Stimulated activated CD8-positive, alpha-beta memory T cell treated with anti-CD3 and anti-CD28 coated beads, Interleukin-4, amount 100 ng/mL, for 24 hours (primary cell): ENCODE results near the gene SDHA.
"Not testable (repeated sequence)": the region's sequence is repeated elsewhere in the genome, so short reads cannot be mapped to it uniquely, and the experiment has no call there.

Source experiments
- DNase-seq: peaks from one replicate; pipeline ENCODE4 v3.0.0-alpha.2; 2020; ENCODE audit warnings: low read depth

Gene SDHA

GRCh38 chr5:222951-223715 lies 5.0 kb downstream of the SDHA start:
- not testable (repeated sequence) for DNase-seq

GRCh38 chr5:223791-224190 lies 5.7 kb downstream of the SDHA start:
- no peak for DNase-seq

GRCh38 chr5:225334-225733 lies 7.2 kb downstream of the SDHA start:
- no peak for DNase-seq

- DNase-seq, result not testable (repeated sequence)
Observed at GRCh38 chr5:227375-227774, 9.3 kb downstream of the SDHA start.

GRCh38 chr5:228886-229285 lies 10.8 kb downstream of the SDHA start:
- no peak for DNase-seq

GRCh38 chr5:230711-231110 lies 12.6 kb downstream of the SDHA start:
- no peak for DNase-seq

GRCh38 chr5:231661-232060 lies 13.5 kb downstream of the SDHA start:
- DNase-seq, result no peak

- not testable (repeated sequence) for DNase-seq
Observed at GRCh38 chr5:233426-233825, 15.3 kb downstream of the SDHA start.

- no peak for DNase-seq
Observed at GRCh38 chr5:234450-234849, 16.3 kb downstream of the SDHA start.

- DNase-seq, result not testable (repeated sequence)
Observed at GRCh38 chr5:235527-235926, 17.4 kb downstream of the SDHA start.

GRCh38 chr5:237931-238330 lies 19.8 kb downstream of the SDHA start:
- not testable (repeated sequence) for DNase-seq

GRCh38 chr5:240550-240949 lies 22.4 kb downstream of the SDHA start:
- DNase-seq, result not testable (repeated sequence)

- DNase-seq, result not testable (repeated sequence)
Observed at GRCh38 chr5:241045-241669, 23.0 kb downstream of the SDHA start.

GRCh38 chr5:243683-244367 lies 25.7 kb downstream of the SDHA start:
- DNase-seq, result not testable (repeated sequence)

- DNase-seq, result not testable (repeated sequence)
Observed at GRCh38 chr5:245717-246116, 27.6 kb downstream of the SDHA start.

- DNase-seq, result not testable (repeated sequence)
Observed at GRCh38 chr5:250396-250795, 32.3 kb downstream of the SDHA start.

- not testable (repeated sequence) for DNase-seq
Observed at GRCh38 chr5:251016-251415, 32.9 kb downstream of the SDHA start.

GRCh38 chr5:251538-251937 lies 33.4 kb downstream of the SDHA start:
- not testable (repeated sequence) for DNase-seq

- DNase-seq, result not testable (repeated sequence)
Observed at GRCh38 chr5:251975-252374, 33.9 kb downstream of the SDHA start.

GRCh38 chr5:252546-252945 lies 34.4 kb downstream of the SDHA start:
- DNase-seq, result no peak

- not testable (repeated sequence) for DNase-seq
Observed at GRCh38 chr5:254322-254721, 36.2 kb downstream of the SDHA start.

- DNase-seq, result not testable (repeated sequence)
Observed at GRCh38 chr5:255116-255515, 37.0 kb downstream of the SDHA start.

- DNase-seq, result not testable (repeated sequence)
Observed at GRCh38 chr5:256347-256746, 38.2 kb downstream of the SDHA start.
